A549 (cell line): ENCODE measurements around the gene GALNT18.

ENCODE experiments used
- MAFK ChIP-seq: fragments of 450-650 bp; IDR thresholded peaks from 2 replicates; pipeline ENCODE4 v1.6.1; 2014; ENCODE audit not compliant: partially characterized antibody
- POLR2A ChIP-seq: IDR thresholded peaks from 2 replicates; pipeline ENCODE4 v1.6.1; 2012; ENCODE audit warnings: mild to moderate bottlenecking, low read length
- TF ChIP-seq, protein P1 (sequence below): IDR thresholded peaks from 2 replicates; pipeline ENCODE4 v1.6.1; 2012; ENCODE audit warnings: low read depth, borderline replicate concordance

DNA sequence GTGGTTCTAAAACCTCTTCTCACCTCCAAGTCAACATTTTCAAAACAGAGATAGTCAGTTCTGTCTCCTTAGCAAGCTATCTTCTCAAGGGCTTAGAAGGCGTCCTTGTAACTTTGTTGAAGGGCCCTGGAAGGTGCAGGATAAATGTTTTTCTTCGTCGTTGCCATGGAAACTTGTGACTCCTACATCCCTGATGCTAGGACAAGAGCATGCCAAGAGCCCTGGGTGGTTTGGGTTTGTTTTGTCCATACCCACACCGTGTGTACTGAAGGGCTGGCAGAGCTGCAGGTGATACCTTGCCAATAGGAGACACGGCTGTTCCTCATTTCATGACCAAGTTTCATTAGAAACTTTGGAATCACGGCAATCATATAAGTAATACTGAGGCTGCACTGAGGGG, 81.6 kb downstream of the GALNT18 start:
- TF ChIP-seq MAFK (no peak), POLR2A (no peak)
- TF ChIP-seq, protein P1, sequence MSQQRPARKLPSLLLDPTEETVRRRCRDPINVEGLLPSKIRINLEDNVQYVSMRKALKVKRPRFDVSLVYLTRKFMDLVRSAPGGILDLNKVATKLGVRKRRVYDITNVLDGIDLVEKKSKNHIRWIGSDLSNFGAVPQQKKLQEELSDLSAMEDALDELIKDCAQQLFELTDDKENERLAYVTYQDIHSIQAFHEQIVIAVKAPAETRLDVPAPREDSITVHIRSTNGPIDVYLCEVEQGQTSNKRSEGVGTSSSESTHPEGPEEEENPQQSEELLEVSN, result no peak
